Uterus (tissue), 4 donors: ENCODE data around the gene VWA8. TPM values are rescaled to one million over a fixed set of nuclear protein-coding genes. Genes with fewer than 3 reads are reported as not detected.

Experiments
- DNase-seq, 2 donors: peaks; one replicate each; pipeline ENCODE4 v3.0.0-alpha.2; 2019 to 2020
- H3K27ac ChIP-seq, 2 donors: fragments of 200-600 bp; sonication (generic); 1 replicate in 1 of 2; 2 replicates in 1 of 2; pipeline ENCODE4 v1.5.1; 2016 to 2018
- H3K27me3 ChIP-seq, 2 donors: fragments of 200-600 bp; sonication (generic); one replicate each; pipeline ENCODE4 v1.5.1; 2018 to 2019; ENCODE audit warnings: control low read depth in 1 of 2
- H3K36me3 ChIP-seq, 2 donors: fragments of 200-600 bp; sonication (generic); one replicate each; pipeline ENCODE4 v1.5.1; 2019; ENCODE audit warnings: control low read depth in 1 of 2
- H3K4me1 ChIP-seq, 2 donors: fragments of 200-600 bp; sonication (generic); one replicate each; pipeline ENCODE4 v1.5.1; 2018 to 2019; ENCODE audit warnings: control low read depth in 1 of 2
- H3K4me3 ChIP-seq, 2 donors: fragments of 200-600 bp; sonication (generic); 1 replicate in 1 of 2; 2 replicates in 1 of 2; pipeline ENCODE4 v1.5.1; 2018 to 2019; ENCODE audit warnings: mild to moderate bottlenecking in 1 of 2
- H3K9me3 ChIP-seq, 2 donors: fragments of 200-600 bp; sonication (generic); one replicate each; pipeline ENCODE4 v1.5.1; 2019; ENCODE audit warnings: control low read depth in 1 of 2
- CTCF ChIP-seq, 4 experiments: fragments of 200-600 bp in 2 of 4; fragments of 450-650 bp in 2 of 4; sonication (generic) in 2 of 4; IDR thresholded peaks; one replicate each; pipeline ENCODE4 v1.5.1; 2016 to 2019; ENCODE audit warnings: antibody characterized with exemption in 4 of 4, mild to moderate bottlenecking in 2 of 4, moderate library complexity in 1 of 4
- POLR2A ChIP-seq, 2 donors: fragments of 450-650 bp; IDR thresholded peaks; one replicate each; pipeline ENCODE4 v1.6.1; 2016; ENCODE audit warnings: antibody characterized with exemption in 2 of 2, mild to moderate bottlenecking in 1 of 2, moderate library complexity in 1 of 2
- intact Hi-C: fragments of 100-400 bp; cut with DNase I; formaldehyde crosslinking; loops from one replicate; pipeline ENCODE4 v1.15.1; 2023; ENCODE audit warnings: low total_unique reads
- total RNA-seq, 4 donors: library from RNA; depleted of rRNA in 3 of 4; stranded (reverse); fragments of >200 nt in 3 of 4; gene quantifications; one replicate each; pipeline versions ENCODE4 v1.1.0 to v1.2.4, GENCODE V29; 2014 to 2023
- donor health status: DM: yes; HTN: yes; CAD: no.

VWA8 gene
- total RNA-seq, 4 donors from 2014 or later = 25.6 to 59.7 (median 37.5) TPM

- intact Hi-C loops = no loop called here
- peak overlapping the region in 1 of 2 donors; percentile 11 for H3K27ac ChIP-seq
- H3K9me3 ChIP-seq = no peaks in the 10 kb centered on the region
- H3K4me3 ChIP-seq = no peak overlapping the region
- H3K27me3 ChIP-seq = no peaks in the 10 kb centered on the region
- no peaks in the 10 kb centered on the region for H3K4me1 ChIP-seq
- DNase-seq = no peak
- TF ChIP-seq POLR2A (IDR thresholded peaks at IDR 0.05) (no peak), CTCF (IDR thresholded peaks at IDR 0.05) (no peak)
- H3K36me3 ChIP-seq = no peaks in the 10 kb centered on the region
Measured at GRCh38 chr13:41916173-41916954, 44.5 kb downstream of the VWA8 start.

DNA sequence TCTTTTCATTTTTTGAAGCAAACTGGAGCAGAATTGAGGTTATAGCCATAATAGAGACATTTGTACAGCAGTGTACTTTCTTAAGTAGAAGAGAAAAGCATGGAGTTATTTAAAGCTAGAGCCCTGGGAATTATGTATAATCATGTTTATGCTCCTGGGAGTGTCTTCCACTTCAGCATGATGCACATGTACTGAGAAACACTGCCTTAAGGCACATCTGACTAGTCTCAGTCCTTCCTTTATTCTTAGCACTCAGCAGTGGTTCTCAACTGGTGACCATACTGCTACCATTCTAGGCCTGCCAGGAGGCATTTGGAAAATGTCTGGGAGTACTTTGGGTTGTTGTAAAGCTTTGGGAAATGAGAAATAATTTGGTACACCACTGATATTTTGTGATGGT lies 45.8 kb downstream of the VWA8 start:
- Histone ChIP-seq H3K27ac (no peak overlapping the region), H3K36me3 (no peaks in the 10 kb centered on the region), H3K4me3 (no peak overlapping the region), H3K4me1 (no peaks in the 10 kb centered on the region), H3K27me3 (no peaks in the 10 kb centered on the region), H3K9me3 (no peaks in the 10 kb centered on the region)
- no peak for TF ChIP-seq CTCF (IDR thresholded peaks at IDR 0.05)
- DNase-seq = no peak
- intact Hi-C loops = no loop called here

GRCh38 chr13:41914552-41914951 lies 46.4 kb downstream of the VWA8 start:
- H3K27me3 ChIP-seq = no peaks in the 10 kb centered on the region
- no peak overlapping the region for H3K27ac ChIP-seq
- intact Hi-C loops = no loop called here
- no peaks in the 10 kb centered on the region for H3K4me1 ChIP-seq
- DNase-seq = no peak
- H3K9me3 ChIP-seq = no peaks in the 10 kb centered on the region
- TF ChIP-seq POLR2A (IDR thresholded peaks at IDR 0.05) (no peak), CTCF (IDR thresholded peaks at IDR 0.05) (no peak)
- H3K4me3 ChIP-seq = no peak overlapping the region
- H3K36me3 ChIP-seq = no peaks in the 10 kb centered on the region

DNA sequence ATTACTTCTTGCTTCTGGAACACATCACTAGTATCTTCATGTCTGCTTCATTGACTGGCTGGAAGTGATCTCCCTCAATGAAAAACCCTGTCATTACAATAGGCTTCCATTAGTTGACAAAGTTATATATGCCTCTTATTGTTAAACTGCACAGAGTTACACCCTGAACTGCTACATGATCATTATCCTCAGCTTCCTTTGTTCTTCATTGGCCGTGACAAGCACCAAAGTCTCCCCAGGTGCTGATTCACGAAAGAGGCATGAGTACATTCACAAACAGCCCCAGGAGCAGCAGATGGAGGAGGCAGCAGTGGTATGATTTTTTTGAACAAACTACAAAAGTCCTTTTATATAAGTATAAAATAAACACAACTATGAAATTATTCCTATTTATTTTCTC lies 51.4 kb downstream of the VWA8 start:
- H3K27ac ChIP-seq = no peak overlapping the region
- no peaks in the 10 kb centered on the region for H3K36me3 ChIP-seq
- no peaks in the 10 kb centered on the region for H3K4me1 ChIP-seq
- TF ChIP-seq CTCF (IDR thresholded peaks at IDR 0.05) = no peak
- no peak for TF ChIP-seq POLR2A (IDR thresholded peaks at IDR 0.05)
- no peak overlapping the region for H3K4me3 ChIP-seq
- intact Hi-C loops = no loop called here
- no peaks in the 10 kb centered on the region for H3K9me3 ChIP-seq
- DNase-seq = no peak
- no peaks in the 10 kb centered on the region for H3K27me3 ChIP-seq

GRCh38 chr13:41905600-41906254 lies 55.2 kb downstream of the VWA8 start:
- peak; percentile 5 to 50 (median 38) for TF ChIP-seq CTCF (IDR thresholded peaks at IDR 0.05)
- TF ChIP-seq POLR2A (IDR thresholded peaks at IDR 0.05) = no peak
- no peak for DNase-seq
- Histone ChIP-seq H3K36me3 (no peaks in the 10 kb centered on the region), H3K27me3 (no peaks in the 10 kb centered on the region), H3K4me1 (no peaks in the 10 kb centered on the region), H3K9me3 (no peaks in the 10 kb centered on the region), H3K4me3 (no peak overlapping the region), H3K27ac (no peak overlapping the region)
- intact Hi-C loops = no loop called here
